Measurements from ENCODE around the gene ABCA2.

Gene ABCA2

DNA sequence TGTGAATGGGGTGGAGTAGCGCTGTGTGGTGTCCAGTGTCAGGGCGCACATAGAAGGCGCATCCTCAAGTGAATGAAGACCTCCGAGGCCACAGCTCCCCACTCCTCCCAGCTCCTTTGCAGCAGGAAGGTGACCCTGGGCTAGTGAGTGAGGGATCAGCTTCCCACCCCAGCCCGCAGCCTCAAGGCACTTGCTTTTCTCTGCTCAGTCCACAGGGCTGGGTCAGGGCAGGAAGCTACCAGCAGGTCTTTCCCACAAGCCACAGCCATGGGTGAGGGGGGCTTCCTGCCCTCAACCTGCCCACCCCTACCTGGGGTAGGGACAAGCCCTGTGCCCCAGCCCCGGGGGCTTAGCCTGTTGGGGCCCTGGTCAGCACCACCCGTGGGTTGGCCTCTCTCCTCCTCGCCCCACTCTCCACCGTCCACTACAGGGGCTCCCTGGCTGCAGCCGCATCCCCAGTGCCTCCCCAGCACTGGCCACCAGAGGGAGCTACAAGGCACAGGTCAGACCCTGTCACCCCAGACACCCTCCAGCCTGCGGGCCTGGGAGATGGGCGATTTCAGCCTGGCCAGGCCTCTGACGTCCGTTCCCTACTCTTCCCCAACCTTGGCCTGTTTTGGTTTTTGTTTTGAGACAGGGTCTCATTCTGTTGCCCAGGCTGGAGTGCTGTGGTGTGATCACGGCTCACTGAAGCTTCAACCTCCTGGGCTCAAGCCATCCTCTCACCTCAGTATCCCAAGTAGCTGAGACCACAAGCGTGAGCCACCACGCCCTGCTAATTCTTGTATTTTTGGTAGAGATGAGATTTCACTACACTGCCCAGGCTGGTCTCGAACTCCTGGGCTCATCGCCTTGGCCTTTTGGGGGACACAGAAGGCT is 1.3 kb upstream of the ABCA2 start:
- peak; percentile 48 for DNase-seq (ENCODE audit: low read depth)

DNA sequence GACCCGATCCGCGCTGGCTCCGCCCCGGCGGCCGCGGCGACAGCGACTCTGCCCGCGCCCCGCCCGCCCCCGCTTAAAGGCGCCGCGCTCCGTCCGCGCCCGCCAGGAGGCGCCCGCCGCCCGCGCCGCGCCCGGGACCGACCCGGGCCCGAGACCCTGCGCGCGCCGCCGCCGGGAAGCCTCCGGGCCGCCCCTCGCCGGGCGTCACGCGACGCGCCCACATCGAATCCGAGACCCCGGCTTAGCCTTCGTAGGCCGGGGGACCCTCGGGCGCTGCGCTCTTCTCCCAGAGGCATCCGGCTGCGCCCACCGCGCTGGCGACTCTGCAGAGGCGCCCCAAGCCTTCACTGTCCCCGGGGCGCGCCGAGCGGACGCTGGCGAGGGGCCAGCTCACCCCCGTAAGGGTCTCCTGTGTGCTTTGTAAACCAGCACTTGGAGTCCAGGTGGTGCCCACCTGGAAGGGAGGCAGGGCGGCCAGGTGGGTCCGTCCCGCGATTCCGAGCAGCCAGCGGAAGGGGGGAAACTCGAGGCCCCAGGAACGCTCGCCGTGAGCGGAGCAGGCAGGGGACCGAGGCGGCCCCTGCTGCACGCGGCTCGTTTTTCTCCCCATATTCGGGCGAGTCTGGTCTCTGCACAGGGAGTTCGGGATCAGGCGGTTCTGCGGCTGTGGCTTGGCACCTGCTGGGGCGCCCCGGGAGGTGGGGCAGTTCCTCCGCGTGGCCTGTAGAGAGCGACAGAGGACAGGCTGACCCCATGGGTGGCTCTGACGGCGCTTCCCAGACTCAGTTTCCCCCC is 423 bp upstream of the ABCA2 start:
- DNase-seq (ENCODE audit: low read depth), result peak; percentile 49

DNA sequence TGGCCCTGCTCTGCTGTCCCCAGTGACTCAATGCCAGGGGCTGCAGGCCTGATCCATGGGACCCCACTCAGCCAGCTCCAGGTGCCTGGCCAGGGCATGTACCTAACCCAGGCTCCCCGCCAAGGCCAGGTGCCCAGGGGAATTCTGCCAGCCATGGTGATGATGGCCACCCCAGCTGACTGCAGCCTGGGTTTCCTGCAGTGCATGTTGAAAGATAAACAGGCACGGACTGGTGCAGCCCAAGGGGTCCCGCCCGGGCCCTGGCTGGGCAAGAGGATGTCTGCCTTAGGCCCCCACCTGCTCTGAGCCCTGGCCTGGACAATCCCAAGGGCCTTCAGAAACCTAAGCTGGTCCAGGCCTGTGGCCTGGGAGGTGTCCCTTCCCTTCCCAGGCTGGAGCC is 1.2 kb downstream of the ABCA2 start:
- no peak for DNase-seq (ENCODE audit: low read depth)

DNA sequence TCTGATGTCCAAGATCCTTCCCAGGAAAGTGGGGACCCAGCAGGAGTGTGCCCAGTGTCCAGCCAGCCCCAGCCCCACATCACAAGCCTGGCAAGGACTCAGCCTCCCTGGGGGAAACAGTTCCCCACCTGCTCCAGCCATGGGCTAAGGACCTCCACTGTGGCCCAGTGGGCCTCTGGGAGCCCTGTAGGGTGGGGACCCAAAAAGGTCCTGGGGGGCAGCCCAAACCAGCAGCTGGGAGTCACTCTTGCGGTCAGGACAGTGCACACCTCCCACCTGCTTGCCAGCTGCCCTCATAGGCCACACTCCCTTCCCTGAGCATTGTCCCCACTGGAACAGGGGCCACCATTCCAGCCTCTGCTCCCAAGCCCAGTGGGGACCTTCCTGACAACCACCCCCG is 1.7 kb downstream of the ABCA2 start:
- no peak for DNase-seq (ENCODE audit: low read depth)

DNA sequence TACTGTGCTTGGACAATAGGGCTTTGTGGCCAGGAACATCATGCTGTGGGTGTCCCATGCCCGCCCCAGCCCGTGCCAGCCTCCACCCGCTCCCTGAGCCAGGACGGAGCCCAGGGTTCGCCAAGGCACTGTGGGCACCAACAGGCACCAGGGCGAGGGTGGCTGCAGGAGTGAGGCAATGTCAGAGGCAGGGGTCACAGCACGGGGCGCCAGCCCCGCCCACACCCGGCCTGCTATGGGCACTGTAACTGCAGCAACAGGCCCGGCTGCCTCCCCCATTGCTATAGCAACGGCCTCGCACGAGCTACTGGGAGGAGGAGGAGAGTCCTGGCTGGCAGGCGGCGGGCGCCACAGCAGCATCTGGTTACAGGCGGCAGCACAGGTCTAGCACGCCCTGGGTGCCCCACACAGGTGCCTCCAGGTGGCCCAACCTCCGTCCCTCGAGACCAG is 2.5 kb downstream of the ABCA2 start:
- DNase-seq (ENCODE audit: low read depth), result no peak

DNA sequence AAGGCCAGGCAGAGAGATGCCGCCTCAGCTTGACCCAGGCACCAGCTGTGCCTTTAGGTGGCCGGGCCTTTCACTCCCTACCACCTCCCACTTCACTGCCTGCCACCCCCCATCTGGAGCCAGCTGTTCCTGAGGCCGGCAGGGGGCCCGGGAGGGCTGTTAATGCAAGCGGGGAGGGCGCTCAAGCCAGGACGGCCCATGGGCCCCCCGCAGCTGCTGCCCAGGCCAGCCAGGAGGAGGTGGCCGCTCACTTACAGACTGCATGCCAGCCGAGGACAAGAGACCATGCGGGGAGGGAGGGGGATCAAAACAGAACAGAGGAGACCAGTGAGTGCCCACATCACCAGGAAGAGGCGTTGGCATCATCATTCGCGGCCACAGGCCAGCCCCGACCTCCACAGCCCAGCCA is 4.5 kb downstream of the ABCA2 start:
- no peak for DNase-seq (ENCODE audit: low read depth)

DNA sequence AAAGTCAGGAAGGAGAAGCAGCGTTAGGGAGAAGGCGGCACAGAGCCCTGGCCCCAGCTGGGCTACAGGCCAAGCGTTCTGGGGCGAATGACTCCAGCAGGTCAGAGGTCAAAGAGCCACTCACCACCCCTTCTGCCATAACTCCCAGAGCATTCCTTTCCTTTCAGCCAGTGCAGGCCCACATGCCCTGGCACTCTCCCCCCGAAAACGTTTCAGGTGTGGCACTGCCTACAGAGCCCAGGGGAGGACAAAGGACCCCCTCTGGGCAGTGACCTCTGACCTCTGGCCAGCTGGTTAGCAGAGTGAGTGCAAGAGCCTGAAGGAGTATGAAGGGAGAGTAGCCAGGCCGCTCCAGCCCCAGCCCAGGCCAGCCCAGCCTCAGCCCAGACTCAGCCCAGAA is 4.9 kb downstream of the ABCA2 start:
- DNase-seq (ENCODE audit: low read depth), result no peak

DNA sequence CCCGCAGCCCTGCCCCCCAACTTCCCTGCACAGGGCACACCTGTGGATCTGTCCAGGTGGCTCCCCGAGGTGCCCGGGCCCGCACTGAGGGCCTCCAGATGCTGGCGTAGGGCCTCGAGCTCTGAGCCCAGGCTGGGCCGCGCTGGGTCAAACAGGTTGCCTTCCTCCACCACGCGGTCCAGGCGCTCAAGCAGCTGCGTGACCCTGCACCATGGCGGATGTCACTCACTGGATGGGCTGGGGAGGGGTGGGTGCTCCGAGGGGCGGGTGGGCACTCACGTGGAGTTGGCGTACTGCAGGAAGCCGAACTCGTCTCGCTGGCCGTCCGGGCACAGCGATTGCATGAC is 5.4 kb downstream of the ABCA2 start:
- DNase-seq (ENCODE audit: low read depth), result no peak

DNA sequence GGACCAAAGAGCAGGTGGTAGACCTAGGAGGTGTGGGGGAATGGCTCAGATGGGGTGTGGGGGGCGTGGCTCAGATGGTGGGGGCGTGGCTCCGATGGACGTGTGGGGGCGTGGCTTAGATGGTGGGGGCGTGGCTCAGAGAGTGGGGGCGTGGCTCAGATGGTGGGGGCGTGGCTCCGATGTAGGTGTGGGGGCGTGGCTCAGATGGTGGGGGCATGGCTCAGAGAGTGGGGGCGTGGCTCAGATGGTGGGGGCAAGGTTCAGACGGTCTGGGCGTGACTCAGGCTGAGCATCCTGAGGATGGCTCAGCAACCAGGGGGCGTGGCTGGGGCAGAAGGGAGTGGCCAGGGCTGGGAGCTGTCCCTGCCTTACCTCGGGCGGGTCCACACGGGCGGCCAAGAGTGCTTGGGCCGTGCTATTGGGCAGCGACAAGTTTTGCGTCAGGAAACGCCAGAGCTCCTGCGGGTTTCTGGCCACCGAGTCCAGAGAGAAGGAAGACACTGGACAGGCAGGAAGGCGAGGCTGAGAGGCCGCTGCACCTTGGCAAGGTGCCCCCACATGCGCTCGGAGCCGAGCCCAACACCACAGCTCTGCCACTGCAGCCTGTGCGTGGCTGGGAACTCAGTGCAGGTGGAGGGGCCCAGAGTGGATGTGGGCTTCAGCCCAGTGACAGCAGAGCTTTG is 5.9 kb downstream of the ABCA2 start:
- peak; percentile 40 for DNase-seq (ENCODE audit: low read depth)

DNA sequence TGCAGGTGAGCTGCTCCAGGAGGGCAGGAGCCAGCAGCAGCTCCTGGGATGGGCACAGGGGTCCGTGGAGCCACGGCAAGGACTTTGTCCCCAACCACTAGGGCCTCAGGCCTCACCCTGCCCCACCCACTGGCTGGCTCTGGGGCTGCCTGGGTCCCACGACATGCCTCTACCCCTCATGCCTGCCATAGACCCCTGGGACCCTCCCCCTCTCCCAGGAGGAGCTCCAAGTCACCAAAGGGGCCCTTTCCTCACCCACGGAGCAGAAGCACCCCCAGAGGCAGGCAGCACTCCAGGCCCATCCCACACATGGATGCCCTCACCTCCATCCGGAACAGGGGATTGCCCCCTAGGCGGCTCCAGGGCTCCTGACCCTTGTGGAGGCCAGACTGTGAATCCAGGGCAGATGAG is 6.5 kb downstream of the ABCA2 start:
- DNase-seq (ENCODE audit: low read depth), result no peak

DNA sequence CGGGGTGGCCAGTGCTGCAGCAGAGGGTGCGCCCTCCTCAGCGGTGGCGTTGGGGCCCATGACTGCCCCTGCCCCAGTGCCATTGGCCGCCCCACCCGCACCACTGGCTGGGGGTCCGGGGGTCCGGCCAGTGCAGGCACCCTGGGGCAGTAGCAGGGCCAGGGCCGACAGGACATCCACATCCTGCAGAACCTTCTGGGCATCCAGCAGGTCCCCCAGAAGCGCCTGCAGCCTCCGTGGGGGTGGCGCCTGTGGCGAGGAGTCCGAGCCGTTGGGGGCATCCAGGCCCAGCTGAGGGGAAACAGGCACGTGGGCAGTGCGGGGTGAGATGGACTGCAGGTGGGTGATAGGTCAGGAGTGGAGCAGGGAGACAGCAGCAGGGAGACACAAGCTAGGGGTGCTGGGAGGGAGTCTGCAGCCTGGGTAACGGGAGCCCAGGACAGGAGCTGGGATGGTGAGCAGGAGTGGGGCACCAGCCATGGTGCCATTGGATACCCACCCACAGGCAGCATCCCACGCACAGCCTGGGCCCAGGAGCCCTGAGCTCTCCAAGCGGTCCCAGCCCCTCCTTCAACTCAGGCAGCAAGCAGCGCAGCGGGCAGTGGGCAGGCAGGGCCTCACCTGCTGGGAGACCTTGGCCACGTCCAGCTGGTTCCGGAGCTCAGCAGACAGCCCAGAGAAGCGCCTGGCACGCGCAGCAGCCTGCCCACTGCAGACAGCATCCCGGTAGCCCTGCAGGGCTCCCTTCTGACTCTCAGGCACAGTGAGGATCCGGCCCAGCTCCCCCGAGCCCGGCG is 7.1 kb downstream of the ABCA2 start:
- no peak for DNase-seq (ENCODE audit: low read depth)

DNA sequence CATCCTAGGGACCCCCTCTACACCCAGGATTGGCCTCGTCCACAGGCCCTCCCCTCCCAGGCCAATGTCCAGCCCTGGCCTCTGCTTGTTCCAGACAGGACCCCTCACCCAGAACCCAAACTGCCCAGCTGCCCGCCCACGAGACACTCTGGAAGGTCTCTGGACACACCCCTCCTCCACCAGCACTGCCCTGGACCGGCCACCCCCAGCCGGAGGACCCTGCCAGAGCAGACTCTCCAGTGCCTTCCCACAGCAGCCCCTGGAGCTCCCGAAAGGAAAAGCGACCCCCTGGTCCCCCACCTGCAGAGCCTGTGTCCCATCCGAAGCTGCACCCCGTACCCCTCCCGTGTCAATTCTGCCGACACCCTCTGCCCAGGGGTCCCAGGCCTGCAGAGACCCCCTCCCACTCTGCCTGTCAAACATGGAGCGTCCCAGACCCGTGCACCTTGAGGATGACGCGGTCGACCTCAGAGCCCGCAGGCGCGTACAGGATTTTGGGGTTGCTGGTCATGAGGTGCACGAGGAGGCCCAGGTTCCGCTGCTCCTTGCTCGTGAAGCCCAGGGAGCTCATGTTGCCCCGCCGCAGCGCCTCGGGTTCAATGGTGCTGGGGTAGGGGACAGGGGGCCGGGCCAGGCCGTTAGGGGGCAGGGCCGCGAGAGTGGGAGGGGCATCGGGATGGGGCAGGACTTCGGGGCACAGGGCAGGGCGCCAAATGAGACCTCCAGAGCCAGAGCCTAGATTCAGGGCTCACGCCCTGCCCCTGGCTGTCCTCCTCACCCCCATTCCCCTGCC is 8.0 kb downstream of the ABCA2 start:
- no peak for DNase-seq (ENCODE audit: low read depth)

DNA sequence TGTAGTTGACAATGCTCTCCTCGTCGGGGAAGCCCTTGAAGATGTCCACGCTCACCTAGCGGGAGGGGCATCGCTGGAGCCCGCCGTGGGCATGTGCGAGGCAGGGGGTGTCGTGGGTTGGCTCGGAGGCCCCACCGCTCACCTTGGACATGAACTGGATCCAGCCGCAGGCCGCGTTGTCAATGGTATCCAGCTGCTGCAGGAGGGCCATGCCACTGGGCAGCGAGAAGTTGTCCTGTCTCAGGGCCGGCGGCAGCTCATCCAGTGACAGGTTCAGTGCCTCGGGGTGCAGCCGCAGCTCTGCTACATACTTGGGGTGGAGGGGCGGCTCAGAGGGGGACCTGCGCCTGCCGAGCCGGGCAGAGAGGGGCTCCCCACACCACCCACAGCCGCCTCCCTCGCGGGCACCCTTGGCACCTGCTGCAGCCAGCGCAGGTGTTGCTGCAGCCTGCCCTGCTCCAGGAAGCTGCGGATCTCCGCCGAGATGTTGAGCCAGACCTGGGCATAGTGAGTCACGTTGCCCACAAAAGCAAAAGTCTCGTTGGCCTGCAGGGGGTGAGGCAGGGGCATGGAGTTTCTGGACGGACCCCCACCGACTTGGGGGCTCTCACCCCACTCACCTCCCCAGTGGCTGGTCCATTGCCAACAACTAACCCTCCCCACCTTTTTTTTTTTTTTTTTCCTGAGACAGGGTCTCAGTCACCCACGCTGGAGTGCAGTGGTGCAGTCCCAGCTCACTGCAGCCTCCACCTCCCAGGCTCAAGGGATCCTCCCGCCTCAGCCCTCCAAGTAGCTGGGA is 9.1 kb downstream of the ABCA2 start:
- no peak for DNase-seq (ENCODE audit: low read depth)

DNA sequence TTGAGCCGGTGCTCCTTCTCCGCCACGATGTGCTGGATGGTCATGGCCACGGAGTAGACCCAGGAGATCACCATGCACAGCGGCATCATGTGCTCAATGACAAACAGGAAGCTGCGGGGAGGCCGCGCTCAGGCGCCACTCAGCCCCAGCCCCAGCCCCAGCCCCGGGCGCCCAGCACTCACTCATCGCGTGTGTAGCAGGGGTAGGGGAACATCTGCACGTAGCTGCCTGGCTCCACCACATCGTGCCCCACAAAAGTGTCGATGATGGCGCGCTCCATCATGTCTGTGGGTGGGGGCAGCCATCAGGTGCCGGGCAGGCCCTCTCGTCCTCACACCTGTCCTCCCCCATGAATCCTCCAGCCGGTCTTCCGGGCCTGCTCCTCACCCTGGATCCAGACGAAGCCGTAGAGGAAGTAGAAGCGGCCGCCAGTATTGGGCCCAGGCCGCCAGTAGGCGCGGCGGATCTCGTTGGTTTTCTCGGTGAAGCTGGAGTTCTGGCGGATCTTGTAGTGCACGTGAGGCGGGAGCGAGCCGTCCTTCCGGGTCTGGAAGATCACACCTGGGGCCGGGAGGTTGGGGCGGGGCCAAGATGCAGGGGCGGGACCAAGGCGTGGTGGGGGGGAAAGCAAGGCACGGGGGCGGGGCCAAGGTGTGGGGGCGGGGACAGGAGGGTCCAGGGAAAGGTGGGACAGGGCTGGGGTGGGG is 10.1 kb downstream of the ABCA2 start:
- no peak for DNase-seq (ENCODE audit: low read depth)

DNA sequence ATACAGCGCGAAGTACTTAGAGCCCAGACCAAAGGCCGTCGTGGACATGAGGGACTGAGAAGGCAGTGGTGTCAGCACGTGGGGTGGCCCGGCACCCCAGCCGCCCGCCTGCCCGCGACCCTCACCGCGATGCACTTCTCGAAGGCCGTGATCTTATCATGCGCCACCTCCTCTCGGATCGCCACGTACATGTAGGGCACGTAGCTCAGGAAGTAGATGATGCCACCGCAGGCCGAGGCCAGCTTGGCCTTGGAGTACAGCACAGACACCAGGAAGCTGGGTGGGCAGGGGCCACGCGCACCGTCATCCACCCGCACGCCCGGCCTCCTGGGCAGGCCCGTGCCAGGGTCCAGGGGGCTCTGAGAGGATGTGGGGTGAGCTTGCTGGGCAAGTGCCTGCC is 11.0 kb downstream of the ABCA2 start:
- no peak for DNase-seq (ENCODE audit: low read depth)

DNA sequence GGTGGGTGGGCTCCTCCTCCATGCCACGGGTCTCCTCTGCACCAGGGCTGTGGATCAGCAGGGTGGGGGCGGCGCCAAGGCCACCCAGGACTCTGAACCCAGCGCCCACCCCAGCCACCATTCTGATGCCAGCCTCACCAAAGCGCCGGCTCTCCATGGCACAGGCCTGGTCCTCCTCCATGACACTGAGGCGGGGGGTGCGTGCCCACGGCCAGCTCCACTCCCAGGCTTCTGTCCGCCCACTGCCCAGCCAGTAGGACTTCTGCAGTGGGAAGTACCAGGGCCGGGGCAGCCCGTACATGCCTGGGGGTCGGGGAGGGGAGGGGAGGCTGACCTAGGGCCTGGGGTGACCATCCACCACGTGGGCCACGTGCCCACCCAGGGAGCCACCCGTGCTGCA is 11.6 kb downstream of the ABCA2 start:
- no peak for DNase-seq (ENCODE audit: low read depth)

DNA sequence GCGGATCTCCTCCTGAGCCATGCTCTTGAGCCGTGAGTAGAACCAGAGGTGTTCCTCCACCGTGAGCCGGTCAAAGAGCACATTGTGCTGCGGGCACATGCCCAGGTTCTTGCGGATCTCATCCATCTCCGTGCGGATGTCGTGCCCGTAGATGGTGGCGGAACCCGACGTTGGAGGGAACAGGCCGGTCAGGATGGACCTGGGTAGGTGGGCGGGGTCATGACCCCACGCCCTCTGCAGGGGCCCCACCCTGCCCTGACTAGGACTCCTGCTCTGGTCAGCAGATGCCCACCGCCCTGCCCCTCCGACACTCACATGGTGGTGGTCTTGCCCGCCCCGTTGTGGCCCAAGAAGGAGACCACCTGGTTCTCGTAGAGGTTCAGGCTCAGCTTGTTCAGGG is 12.1 kb downstream of the ABCA2 start:
- DNase-seq (ENCODE audit: low read depth), result no peak

DNA sequence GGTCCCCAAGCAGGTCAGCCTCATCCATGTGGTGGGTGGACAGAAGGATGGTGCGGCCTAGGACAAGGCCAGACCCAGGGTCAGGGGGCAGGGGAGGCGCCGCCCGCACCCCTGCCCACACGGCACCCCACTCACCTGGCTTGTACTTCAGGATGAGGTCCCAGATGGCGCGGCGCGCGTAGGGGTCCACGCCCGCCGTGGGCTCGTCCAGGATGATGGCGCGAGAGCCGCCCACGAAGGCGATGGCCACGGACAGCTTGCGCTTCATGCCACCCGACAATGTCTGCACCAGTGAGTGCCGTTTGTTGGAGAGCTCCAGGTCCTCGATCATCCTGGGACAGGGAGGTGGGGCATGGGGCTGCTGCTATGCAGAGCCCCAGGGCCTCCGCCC is 12.5 kb downstream of the ABCA2 start:
- DNase-seq (ENCODE audit: low read depth), result no peak

DNA sequence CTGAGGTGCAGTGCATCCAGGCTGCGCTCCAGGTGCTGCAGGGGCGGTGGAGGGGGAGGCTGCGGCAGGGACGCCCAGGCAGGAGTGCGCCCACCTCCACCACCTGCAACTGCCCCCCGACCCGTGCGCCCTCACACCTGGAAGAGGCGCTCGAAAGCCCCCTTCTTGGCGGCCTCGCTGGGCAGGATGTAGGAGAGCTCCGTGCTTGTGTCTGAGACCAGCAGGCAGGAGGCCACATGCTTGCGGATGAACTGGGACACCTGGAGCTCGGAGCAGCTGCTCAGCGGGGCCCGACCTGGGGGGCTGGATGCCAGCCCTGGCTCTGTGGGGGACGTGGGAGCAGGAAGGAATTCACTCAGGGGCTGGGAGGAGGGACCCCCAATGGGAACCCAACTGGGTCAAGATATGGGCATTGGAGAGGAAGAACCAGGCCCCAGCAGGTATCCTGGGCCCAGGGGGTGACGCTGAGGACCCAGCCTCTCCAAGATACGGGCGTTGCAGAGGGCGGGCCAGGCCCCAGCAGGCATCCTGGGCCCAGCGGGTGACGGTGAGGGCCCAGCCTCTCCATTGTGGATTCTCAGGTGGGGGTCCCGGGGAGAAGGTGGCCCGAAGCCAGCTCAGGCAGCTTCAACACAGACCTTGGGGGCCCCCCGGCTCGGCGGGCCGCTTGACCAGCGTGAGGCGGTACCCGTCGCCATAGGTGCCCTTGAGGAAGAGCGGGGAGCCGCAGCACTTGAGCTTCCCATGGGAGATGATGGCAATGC is 13.1 kb downstream of the ABCA2 start:
- no peak for DNase-seq (ENCODE audit: low read depth)
